Activated CD8-positive, alpha-beta T cell treated with anti-CD3 and anti-CD28 coated beads for 36 hours (primary cell): ENCODE results near the gene CENPVL3. TPM values are rescaled to one million over a fixed set of nuclear protein-coding genes. Genes with fewer than 3 reads are reported as not detected.
"Not testable (repeated sequence)": the region's sequence is repeated elsewhere in the genome, so short reads cannot be mapped to it uniquely, and the experiment has no call there.

Source experiments
- ATAC-seq: fragments of 200-7000 bp; cut with Tn5 transposase; one replicate; pipeline ENCODE4 v1.10.0; 2021; ENCODE audit warnings: mild to moderate bottlenecking, moderate library complexity
- CTCF ChIA-PET: fragments of 350-600 bp; sonication (Branson Sonifier 250); formaldehyde crosslinking; loops from one replicate; lab custom pipeline; 2021; ENCODE audit warnings: antibody characterized with exemption; lab: Charles Lee
- POLR2A ChIA-PET: fragments of 350-600 bp; sonication (Branson Sonifier 250); formaldehyde crosslinking; loops from one replicate; lab custom pipeline; 2021; ENCODE audit warnings: antibody characterized with exemption; lab: Charles Lee
- DNase-seq: peaks from one replicate; pipeline ENCODE4 v3.0.0-alpha.2; 2020
- H3K27ac Mint-ChIP-seq: one replicate; pipeline ENCODE4 v1.8.0; 2021; ENCODE audit warnings: mild to moderate bottlenecking, mixed read lengths
- H3K27me3 Mint-ChIP-seq: one replicate; pipeline ENCODE4 v1.8.0; 2021; ENCODE audit warnings: mixed read lengths
- H3K36me3 Mint-ChIP-seq: one replicate; pipeline ENCODE4 v1.8.0; 2021; ENCODE audit warnings: low read depth, mixed read lengths
- H3K4me1 Mint-ChIP-seq: one replicate; pipeline ENCODE4 v1.8.0; 2021; ENCODE audit warnings: low read depth, mixed read lengths
- H3K4me3 Mint-ChIP-seq: one replicate; pipeline ENCODE4 v1.8.0; 2021; ENCODE audit warnings: mild to moderate bottlenecking, moderate library complexity, mixed read lengths
- H3K9me3 Mint-ChIP-seq: one replicate; pipeline ENCODE4 v1.8.0; 2021; ENCODE audit warnings: mixed read lengths
- intact Hi-C: fragments of 100-400 bp; cut with micrococcal nuclease; formaldehyde crosslinking; loops from one replicate; pipeline ENCODE4 v1.10.0; 2022
- total RNA-seq, 2 experiments: library from RNA; stranded (reverse); gene quantifications; one replicate each; pipeline ENCODE4 v1.2.3, GENCODE V29; 2021
- TF ChIP-seq, protein P1 (sequence below): fragments of 200-600 bp; IDR thresholded peaks from one replicate; pipeline ENCODE4 v1.8.0; 2022; ENCODE audit warnings: antibody characterized with exemption, mild to moderate bottlenecking

The CENPVL3 gene
- total RNA-seq, result under 1 TPM; 0.25 to 0.27 TPM

DNA sequence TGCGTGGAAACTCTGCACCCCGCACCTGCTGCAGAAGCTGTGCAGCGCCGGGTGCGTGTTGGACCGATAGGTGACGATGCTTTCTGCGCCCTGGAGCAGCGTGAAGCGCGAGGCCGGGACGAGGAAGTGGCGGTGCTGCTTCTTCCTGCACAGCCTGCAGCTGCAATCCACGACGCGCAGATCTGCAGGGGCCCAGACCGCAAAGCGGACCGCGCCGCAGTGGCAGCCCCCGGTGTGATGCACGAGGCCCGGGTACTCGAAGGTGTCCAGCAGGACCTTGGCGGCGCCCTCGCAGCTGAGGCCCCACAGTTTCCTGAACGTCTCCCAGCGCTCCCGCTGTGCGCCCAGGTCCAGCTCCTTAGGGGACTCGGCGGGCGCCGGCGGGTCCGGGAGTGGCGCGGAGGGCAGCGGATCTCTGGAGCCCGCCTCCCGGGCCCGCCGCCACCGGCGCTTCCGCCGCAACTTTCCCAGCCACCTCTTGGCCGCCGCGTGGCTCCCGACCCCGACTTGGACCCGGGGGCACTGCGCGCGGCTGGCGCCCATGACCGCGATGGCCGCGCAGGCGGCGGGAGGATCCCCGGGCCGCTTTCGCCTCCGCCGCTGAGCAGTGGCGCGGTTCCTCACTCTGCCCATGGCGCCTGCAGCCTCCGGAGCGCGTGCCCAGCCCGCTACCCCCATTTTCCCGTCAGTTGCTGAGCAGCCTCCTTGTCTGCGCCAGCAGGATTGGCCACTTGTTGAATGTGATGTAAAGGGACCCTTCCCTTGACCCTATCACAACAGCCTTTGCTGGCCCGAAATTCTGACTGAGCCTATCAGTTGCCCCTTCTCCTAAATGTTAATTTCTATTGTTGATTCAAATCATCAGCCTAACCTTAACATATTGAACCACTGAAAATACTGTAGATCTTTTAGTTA lies at the start of gene CENPVL3:
CENPVL3 (minus strand) TSS at position 672 of the 915 bp plus-strand sequence; CDS start at position 633, 39 bp downstream.
- H3K36me3 Mint-ChIP-seq, H3K9me3 Mint-ChIP-seq, POLR2A ChIA-PET, H3K27ac Mint-ChIP-seq, ATAC-seq, CTCF ChIA-PET, H3K4me1 Mint-ChIP-seq, intact Hi-C loops: not testable (repeated sequence)
- Mint-ChIP-seq H3K4me3 (peak within 1 kb of the TSS; percentile 53), H3K27me3 (peaks cover 44% of the 10 kb centered on the region)
- DNase-seq, result peak; percentile 23

DNA sequence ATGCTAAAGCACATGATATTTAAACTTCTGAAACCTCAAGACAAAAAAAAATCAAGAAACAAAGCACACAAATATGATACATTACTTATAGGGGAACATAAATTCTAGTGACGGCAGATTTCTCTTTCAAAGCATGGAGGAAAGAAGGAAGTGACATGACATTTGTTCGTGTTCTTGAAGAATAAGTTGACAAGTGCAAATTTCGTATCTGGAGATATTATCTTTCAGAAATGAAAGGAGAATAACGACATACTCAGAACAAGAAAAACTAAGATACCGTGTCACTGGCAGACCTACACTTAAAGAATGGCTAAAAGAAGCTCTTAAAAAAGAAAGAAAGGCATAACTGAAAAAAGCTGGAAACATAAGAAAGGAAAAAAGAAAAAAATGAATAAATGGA lies 47.3 kb upstream of the CENPVL3 start:
- Mint-ChIP-seq H3K27ac (no peak overlapping the region), H3K4me3 (no peak overlapping the region), H3K36me3 (no peaks in the 10 kb centered on the region), H3K9me3 (no peaks in the 10 kb centered on the region), H3K27me3 (no peaks in the 10 kb centered on the region), H3K4me1 (no peaks in the 10 kb centered on the region)
- intact Hi-C loops, result no loop called here
- no peak for DNase-seq
- ChIA-PET CTCF (interaction anchor here (1.2 kb wide), 1 partner anchor 24 kb away, joined by 3 read pairs; no protein-coding TSS in a partner anchor), POLR2A (no interaction called here)
- TF ChIP-seq, protein P1, sequence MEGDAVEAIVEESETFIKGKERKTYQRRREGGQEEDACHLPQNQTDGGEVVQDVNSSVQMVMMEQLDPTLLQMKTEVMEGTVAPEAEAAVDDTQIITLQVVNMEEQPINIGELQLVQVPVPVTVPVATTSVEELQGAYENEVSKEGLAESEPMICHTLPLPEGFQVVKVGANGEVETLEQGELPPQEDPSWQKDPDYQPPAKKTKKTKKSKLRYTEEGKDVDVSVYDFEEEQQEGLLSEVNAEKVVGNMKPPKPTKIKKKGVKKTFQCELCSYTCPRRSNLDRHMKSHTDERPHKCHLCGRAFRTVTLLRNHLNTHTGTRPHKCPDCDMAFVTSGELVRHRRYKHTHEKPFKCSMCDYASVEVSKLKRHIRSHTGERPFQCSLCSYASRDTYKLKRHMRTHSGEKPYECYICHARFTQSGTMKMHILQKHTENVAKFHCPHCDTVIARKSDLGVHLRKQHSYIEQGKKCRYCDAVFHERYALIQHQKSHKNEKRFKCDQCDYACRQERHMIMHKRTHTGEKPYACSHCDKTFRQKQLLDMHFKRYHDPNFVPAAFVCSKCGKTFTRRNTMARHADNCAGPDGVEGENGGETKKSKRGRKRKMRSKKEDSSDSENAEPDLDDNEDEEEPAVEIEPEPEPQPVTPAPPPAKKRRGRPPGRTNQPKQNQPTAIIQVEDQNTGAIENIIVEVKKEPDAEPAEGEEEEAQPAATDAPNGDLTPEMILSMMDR, result no peak
- no peak for ATAC-seq

DNA sequence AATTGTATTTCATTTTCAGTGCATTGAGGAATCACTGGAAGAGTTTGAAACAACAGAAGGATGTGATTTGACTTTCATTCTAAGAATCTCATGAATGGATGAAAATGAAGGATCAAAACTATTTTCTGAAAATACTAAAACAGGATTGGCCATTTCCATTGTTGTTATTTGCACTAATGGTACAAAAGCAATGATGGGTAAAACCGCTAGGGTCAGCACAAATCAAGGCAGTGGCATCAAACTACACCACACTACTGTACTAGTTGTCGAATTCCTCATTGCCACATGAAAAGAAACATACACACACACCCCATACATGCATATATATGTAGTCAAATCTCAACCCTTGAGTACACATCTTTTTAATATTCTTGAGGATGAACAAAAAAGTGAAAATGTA lies 24.7 kb upstream of the CENPVL3 start:
- DNase-seq, result no peak
- H3K9me3 Mint-ChIP-seq, result no peaks in the 10 kb centered on the region
- no peak for ATAC-seq
- H3K4me1 Mint-ChIP-seq, result no peaks in the 10 kb centered on the region
- POLR2A ChIA-PET, result no interaction called here
- intact Hi-C loops, result no loop called here
- CTCF ChIA-PET, result no interaction called here
- H3K4me3 Mint-ChIP-seq, result no peak overlapping the region
- no peaks in the 10 kb centered on the region for H3K36me3 Mint-ChIP-seq
- peaks cover 11% of the 10 kb centered on the region for H3K27me3 Mint-ChIP-seq
- no peak overlapping the region for H3K27ac Mint-ChIP-seq
- TF ChIP-seq, protein P1, result no peak

- Mint-ChIP-seq H3K9me3 (no peaks in the 10 kb centered on the region), H3K27ac (no peak overlapping the region), H3K4me3 (no peak overlapping the region), H3K36me3 (no peaks in the 10 kb centered on the region), H3K27me3 (peaks cover 11% of the 10 kb centered on the region), H3K4me1 (no peaks in the 10 kb centered on the region)
- DNase-seq, result peak; percentile 23
- intact Hi-C loops, result no loop called here
- ATAC-seq, result peak; percentile 64
- ChIA-PET POLR2A (no interaction called here), CTCF (interaction anchor here (1.0 to 1.4 kb wide), 3 partner anchors 24 to 620 kb away, joined by 3 to 5 read pairs (median 3); no protein-coding TSS in a partner anchor)
- TF ChIP-seq, protein P1, result peak; percentile 35
Measured at GRCh38 chrX:51641421-51642021, 22.8 kb upstream of the CENPVL3 start.

DNA sequence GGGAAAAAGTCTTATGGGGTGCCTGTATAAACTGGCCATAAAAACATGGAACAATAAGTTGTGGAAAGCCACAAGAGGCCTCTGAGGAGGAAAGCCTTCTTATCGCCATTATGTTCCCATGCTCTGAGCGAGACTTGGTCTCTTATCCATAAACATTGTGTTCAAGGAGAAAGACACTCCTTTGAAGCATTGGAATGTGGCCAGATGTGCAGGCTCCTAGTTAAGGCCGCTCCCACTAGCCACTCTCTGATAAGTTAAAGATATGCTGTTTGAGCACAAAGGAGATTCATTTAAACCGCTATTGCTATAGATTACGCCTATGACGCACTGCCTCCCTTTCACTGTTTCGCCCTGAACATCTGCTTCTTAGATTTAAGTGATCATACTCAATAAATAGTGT lies 17.8 kb upstream of the CENPVL3 start:
- H3K27me3 Mint-ChIP-seq, H3K36me3 Mint-ChIP-seq, H3K27ac Mint-ChIP-seq, H3K4me3 Mint-ChIP-seq, CTCF ChIA-PET, ATAC-seq, intact Hi-C loops, POLR2A ChIA-PET, DNase-seq, H3K9me3 Mint-ChIP-seq, H3K4me1 Mint-ChIP-seq: not testable (repeated sequence)
